GM19463 (cell line): ENCODE results near the gene ATP2A2.
"Not testable (repeated sequence)": the region's sequence is repeated elsewhere in the genome, so short reads cannot be mapped to it uniquely, and the experiment has no call there.

Experiments
- ATAC-seq: cut with Tn5 transposase; IDR thresholded peaks from one replicate; pipeline ENCODE4 v1.9.1; 2021; ENCODE audit warnings: mild to moderate bottlenecking, moderate library complexity; ENCODE audit not compliant: unreplicated experiment

Gene ATP2A2

GRCh38 chr12:110340261-110340660, 59.2 kb downstream of the ATP2A2 start:
- not testable (repeated sequence) for ATAC-seq

DNA sequence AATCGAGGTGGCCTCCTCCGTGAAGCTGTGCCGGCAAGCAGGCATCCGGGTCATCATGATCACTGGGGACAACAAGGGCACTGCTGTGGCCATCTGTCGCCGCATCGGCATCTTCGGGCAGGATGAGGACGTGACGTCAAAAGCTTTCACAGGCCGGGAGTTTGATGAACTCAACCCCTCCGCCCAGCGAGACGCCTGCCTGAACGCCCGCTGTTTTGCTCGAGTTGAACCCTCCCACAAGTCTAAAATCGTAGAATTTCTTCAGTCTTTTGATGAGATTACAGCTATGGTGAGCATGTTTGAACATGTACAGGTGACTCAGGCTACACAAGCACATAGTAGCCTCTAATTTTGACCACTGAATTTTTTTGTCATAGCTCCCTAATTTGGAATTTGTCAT, 59.7 kb downstream of the ATP2A2 start:
- no peak for ATAC-seq

- ATAC-seq = no peak
Measured at GRCh38 chr12:110342157-110342556, 61.1 kb downstream of the ATP2A2 start.

GRCh38 chr12:110343114-110343513, 62.1 kb downstream of the ATP2A2 start:
- no peak for ATAC-seq

- no peak for ATAC-seq
Measured at GRCh38 chr12:110343736-110344555, 62.9 kb downstream of the ATP2A2 start.

DNA sequence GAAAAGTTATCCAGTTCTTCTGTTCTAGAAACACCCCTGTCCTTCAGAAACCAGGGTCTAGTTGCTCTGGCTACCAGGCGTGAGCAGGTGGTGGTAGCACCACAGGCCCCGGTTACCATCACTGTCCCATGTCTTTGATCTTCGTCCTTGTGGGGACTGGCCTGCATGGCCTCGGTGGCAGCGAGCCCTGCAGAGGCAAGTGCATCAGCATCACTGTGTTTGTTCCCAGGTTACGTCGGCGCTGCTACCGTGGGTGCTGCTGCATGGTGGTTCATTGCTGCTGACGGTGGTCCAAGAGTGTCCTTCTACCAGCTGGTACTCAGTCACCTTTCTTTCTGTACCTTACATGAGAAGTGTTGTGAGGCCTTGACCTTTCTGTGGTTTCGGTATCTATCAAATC, 63.6 kb downstream of the ATP2A2 start:
- no peak for ATAC-seq

DNA sequence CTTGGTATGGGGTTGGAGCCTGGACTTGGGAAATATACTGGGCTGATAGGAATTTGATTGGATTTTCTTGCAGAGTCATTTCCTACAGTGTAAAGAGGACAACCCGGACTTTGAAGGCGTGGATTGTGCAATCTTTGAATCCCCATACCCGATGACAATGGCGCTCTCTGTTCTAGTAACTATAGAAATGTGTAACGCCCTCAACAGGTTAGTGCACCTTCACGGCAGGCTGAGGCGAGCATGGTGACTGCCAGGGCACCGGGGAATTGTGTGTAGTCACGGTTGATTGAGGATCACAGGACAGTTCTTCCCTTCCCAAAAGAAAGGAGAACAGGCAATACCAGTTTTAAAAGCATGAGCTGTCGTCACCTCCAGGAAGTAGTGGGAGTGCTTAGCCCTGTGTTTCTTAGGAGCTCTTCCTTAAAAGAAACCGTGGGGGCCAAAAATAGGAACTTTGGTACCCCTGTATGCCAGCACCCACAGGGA, 64.2 kb downstream of the ATP2A2 start:
- ATAC-seq = no peak

DNA sequence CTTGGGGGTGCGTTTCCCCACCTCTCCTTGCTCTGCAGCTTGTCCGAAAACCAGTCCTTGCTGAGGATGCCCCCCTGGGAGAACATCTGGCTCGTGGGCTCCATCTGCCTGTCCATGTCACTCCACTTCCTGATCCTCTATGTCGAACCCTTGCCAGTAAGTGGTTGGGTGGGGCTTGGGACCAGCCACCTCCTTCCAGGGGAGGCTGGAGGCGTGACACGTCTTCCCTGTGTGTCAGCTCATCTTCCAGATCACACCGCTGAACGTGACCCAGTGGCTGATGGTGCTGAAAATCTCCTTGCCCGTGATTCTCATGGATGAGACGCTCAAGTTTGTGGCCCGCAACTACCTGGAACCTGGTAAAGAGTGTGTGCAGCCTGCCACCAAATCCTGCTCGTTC, 64.9 kb downstream of the ATP2A2 start:
- no peak for ATAC-seq

- ATAC-seq = no peak
Measured at GRCh38 chr12:110347767-110348166, 66.7 kb downstream of the ATP2A2 start.

GRCh38 chr12:110348431-110349059, 67.5 kb downstream of the ATP2A2 start:
- no peak for ATAC-seq

DNA sequence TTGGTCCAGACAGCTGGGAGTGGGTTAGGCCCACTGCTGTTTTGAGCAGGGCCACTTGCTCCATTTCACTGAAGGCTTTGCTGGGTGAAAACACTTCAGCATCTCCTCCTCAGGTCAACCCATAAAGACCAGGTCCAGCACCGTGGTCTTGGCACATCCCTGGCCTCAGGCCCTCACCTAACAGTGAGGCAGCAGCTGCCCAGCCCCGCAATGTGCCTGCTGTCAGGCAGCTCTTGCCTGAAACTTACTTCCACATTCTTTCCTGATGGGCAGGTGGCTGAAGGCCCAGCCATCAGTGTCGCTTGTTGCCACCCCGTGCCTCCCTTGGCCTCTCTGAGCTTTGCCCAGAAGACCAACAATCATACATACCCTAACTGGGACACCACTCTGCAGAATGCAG, 68.0 kb downstream of the ATP2A2 start:
- ATAC-seq = no peak

DNA sequence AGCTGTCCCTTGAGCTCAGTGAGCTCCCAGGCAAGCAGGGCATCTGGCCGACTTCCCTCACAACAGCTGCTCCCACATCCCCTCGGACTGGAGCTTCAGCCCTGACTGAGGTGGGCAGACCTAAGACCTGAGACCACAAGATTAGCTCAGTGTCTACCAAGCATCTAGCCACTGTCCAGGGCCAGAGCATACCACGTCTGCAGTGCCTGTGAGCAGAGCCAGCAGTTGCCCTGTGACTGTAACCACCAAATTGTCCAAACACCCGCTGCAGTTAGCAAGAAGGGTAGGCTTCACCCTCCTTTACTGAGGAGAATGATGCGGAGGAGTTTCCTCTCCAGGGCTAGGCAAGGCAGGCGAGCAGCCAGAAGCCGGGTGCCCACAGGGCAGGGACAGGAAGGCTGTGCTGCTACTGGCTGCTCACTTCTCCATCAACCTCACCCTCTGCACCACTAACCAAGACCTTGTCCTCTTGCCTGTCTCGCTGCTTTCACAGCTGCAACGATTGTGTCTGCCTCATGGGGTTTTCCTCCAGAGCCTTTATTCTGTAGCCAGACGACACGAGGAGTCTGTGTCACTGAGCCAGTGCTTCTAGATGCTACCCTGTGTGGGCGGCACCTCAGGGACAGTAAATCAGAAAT, 68.6 kb downstream of the ATP2A2 start:
- ATAC-seq = no peak

- ATAC-seq = no peak
Measured at GRCh38 chr12:110351119-110351518, 70.1 kb downstream of the ATP2A2 start.

DNA sequence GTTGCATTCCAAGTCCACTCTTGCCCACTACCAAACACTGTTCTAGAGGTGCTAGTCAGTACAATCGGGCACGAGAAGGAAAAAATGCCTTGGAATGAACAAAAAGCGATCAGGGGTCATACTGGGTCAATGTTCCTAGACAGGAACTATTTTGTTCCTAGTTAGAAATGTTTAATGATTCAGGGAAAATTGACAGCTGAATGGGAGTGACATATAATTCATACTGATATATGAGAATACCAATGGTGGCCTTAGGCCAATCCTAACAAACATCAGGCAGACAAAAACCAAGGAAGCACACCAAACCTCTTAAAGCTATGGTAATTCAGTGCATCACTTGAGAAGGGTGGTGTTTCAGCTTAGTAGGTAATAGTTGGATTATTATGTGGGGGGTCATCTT, 71.4 kb downstream of the ATP2A2 start:
- ATAC-seq = no peak

DNA sequence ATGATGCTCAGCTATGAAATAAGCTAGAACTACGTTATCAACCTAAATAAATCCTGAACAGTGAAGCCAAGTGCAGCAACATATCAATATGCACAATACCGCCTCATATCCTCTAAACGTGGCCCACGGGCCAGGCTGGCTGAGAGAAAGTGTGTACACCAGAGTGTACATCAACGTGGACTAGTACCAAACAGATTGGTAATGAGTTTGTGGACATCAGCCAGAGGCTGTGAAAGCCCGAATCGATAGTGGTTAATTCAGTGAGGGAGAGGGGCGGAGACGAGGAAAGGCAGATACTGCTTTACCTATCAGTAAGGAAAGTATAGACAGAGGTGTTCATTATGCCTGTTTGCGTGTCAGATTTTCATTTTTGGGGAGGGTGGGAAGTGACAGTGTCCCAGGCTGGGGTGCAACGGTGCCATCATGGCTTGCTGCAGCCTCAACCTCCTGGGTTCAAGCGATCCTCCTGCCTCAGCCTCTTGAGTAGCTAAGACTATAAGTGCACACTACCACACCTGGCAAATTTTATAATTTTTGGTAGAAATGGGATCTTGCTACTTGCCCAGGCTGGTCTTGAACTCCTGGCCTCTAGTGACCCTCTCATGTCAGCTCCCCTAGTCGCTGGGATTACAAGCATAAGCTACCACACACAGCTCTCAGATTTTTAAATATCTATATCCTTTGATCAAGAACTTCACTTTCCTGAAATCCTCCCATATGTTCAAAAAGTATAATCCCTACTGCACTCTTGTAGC, 72.3 kb downstream of the ATP2A2 start:
- ATAC-seq = no peak

GRCh38 chr12:110354172-110354780, 73.2 kb downstream of the ATP2A2 start:
- no peak for ATAC-seq

DNA sequence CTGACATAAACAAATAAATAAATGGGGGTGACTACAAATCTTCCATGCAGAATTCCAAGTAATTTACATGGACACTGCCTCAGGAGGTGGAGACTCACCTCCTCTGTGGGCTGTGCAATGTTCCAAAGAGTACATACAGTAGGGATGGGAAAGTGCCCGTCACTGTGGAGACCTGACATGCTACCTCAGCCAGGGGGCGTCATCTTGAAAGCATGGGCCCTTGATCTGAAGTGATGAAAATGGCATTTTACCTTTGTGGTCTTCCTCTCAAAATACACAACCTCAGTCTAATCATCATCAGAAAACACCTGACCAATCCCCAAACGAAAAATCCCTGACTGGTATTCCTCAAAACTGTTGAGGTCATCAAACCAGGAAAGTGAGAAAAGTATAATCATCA, 74.0 kb downstream of the ATP2A2 start:
- ATAC-seq = no peak

DNA sequence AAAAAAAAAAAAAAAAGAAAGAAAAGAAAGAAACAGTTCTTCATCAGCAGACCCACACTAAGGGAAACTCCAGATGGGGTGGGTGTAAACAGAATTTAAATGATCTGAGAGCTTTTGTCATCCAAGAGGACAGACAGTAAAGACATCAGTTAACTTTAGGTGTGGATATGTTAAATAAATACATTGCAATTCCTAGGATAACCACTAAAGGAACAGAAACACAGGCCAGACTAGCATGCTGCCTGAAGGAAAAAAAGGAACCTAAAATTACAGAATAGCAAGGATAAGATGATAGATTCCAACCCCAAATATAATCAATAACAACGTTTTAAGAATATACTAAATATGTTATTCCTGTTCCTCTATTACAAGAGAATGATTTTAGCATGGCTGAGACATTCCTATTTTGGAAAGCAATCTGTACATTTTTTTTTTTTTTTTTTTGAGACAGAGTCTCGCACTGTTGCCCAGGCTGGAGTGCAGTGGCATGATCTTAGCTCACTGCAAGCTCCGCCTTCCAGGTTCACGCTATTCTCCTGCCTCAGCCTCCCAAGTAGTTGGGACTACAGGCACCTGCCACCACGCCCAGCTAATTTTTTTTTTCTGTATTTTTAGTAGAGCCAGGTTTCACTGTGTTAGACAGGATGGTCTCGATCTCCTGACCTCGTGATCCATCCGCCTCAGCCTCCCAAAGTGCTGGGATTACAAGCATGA, 77.5 kb downstream of the ATP2A2 start:
- not testable (repeated sequence) for ATAC-seq

DNA sequence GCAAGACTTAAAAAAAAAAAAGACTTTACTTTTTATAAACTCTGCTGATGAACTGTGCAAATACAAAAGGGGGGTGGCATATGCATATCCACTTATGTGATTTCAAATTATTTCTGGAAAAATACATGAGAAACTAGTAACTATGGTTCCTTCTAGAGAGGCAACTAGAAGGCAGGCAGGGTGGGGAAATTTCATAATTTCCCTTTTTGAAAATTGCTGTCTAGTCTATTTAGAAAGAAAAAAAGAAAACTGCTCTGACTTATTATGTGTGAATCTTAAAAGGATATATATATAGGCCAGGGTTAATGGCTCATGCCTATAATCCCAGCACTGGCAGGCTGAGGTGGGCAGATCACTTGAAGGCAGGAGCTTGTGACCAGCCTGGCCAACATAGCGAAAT, 80.2 kb downstream of the ATP2A2 start:
- no peak for ATAC-seq
